Measurements from ENCODE around the gene ACTN3.

Gene ACTN3

GRCh38 chr11:66559866-66560676, 13.4 kb downstream of the ACTN3 start:
- TF ChIP-seq, protein P1, sequence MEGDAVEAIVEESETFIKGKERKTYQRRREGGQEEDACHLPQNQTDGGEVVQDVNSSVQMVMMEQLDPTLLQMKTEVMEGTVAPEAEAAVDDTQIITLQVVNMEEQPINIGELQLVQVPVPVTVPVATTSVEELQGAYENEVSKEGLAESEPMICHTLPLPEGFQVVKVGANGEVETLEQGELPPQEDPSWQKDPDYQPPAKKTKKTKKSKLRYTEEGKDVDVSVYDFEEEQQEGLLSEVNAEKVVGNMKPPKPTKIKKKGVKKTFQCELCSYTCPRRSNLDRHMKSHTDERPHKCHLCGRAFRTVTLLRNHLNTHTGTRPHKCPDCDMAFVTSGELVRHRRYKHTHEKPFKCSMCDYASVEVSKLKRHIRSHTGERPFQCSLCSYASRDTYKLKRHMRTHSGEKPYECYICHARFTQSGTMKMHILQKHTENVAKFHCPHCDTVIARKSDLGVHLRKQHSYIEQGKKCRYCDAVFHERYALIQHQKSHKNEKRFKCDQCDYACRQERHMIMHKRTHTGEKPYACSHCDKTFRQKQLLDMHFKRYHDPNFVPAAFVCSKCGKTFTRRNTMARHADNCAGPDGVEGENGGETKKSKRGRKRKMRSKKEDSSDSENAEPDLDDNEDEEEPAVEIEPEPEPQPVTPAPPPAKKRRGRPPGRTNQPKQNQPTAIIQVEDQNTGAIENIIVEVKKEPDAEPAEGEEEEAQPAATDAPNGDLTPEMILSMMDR (IDR thresholded peaks at IDR 0.05; ENCODE audit: borderline replicate concordance, insufficient read depth, low read depth, low read length) = no peak

DNA sequence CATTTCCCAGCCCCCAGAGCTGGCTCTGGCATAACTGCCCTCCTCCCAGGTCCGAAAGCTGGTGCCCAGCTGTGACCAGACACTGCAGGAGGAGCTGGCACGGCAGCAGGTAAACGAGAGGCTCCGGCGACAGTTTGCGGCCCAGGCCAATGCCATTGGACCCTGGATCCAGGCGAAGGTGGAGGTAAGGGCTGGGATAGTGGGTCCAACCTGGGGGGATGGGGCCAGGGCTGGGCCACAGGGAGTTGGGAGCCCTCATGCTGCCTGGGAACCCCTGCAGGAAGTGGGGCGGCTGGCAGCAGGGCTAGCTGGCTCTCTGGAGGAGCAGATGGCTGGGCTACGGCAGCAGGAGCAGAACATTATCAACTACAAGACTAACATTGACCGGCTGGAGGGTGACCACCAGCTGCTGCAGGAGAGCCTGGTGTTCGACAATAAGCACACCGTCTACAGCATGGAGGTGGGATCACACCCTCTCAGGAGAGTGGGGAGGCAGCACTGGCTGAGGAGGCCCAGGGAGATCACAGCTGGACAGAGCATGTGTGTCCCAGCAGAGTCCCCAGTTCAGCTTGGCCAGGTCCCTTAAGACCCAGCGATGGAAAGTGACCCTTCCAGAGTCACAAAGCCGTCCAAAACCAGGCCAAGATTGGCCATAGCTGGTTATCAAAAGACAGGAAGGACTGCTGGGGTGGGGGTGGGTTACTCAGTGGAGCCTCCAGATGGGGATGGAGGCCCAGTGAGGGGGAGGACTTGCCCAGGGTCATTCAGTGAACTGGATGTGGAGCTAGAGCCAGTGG, 14.7 kb downstream of the ACTN3 start:
- H3K4me3 ChIP-seq (ENCODE audit: low read depth, low read length) = no peak overlapping the region
- TF ChIP-seq, protein P1 (IDR thresholded peaks at IDR 0.05; ENCODE audit: borderline replicate concordance, insufficient read depth, low read depth, low read length) = no peak

More at GRCh38 chr11:66559866-66560676, 13.4 kb downstream of the ACTN3 start:
- no peak overlapping the region for H3K4me3 ChIP-seq (ENCODE audit: low read depth, low read length)

DNA sequence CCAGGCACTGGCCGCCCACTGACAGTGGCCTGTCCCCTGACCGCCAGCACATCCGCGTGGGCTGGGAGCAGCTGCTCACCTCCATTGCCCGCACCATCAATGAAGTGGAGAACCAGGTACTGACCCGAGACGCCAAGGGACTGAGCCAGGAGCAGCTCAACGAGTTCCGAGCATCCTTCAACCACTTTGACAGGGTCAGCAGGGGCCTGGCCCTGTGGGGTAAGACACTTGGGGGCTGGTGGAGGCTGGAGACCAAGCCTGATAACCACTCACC, 15.2 kb downstream of the ACTN3 start:
- TF ChIP-seq, protein P1 (IDR thresholded peaks at IDR 0.05; ENCODE audit: borderline replicate concordance, insufficient read depth, low read depth, low read length) = no peak
- no peak overlapping the region for H3K4me3 ChIP-seq (ENCODE audit: low read depth, low read length)

DNA sequence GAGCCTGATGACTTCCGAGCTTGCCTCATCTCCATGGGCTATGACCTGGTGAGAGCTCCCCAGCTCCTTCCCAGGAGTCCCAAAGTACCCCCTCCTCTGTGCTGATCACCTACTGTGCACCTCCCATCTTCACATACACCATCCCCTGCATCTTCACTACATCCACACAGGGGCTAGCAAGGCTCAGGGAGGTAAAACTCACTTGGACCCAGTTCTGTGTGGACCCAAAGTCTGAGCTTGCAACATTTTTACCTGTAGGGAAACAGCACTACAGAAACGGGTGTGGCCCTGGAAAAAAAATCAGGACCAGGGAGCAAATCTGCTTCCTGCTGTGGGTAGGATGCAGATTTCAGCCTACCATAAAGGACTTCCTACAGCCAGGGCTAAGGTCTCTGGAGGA, 15.6 kb downstream of the ACTN3 start:
- TF ChIP-seq, protein P1 (IDR thresholded peaks at IDR 0.05; ENCODE audit: borderline replicate concordance, insufficient read depth, low read depth, low read length) = no peak
- H3K4me3 ChIP-seq (ENCODE audit: low read depth, low read length) = no peak overlapping the region

GRCh38 chr11:66562907-66563583, 16.3 kb downstream of the ACTN3 start:
- no peak overlapping the region for H3K4me3 ChIP-seq (ENCODE audit: low read depth, low read length)
- TF ChIP-seq, protein P1 (IDR thresholded peaks at IDR 0.05; ENCODE audit: borderline replicate concordance, insufficient read depth, low read depth, low read length) = no peak

DNA sequence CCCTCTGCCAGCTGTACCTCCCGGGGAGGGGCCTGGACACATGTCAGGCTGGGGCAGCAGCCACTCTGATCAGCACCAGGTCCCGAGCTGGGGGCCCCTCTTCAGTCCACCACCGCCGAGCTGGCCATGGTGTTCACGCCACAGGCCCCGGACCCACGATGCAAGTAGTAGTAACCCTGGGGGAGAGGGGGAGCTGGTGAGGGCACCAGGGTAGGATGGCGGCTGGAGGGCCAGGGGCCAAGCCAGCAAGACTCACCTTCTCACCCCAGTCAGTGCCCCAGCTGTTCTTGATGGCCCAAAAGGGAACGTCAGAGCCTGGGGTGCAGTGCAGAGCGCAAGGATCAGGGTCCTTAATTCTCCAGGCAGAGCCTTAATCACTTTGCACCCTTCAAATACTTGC, 17.1 kb downstream of the ACTN3 start:
- TF ChIP-seq, protein P1 (IDR thresholded peaks at IDR 0.05; ENCODE audit: borderline replicate concordance, insufficient read depth, low read depth, low read length) = no peak
- no peak overlapping the region for H3K4me3 ChIP-seq (ENCODE audit: low read depth, low read length)

Data from GM12875 (cell line).